Parathyroid adenoma (tissue), 2 donors: ENCODE measurements around the gene CDKN2AIPNL.

Experiments used
- H2AFZ ChIP-seq: fragments of 300-600 bp; sonication (generic); one replicate; pipeline ENCODE4 v1.7.0; 2017; ENCODE audit warnings: antibody characterized with exemption, mild to moderate bottlenecking
- H3K27ac ChIP-seq: fragments of 300-600 bp; sonication (generic); one replicate; pipeline ENCODE4 v1.7.0; 2017
- H3K27me3 ChIP-seq: fragments of 300-600 bp; sonication (generic); one replicate; pipeline ENCODE4 v1.7.0; 2017; ENCODE audit warnings: low read length; ENCODE audit not compliant: control insufficient read depth, insufficient read depth
- H3K36me3 ChIP-seq: fragments of 300-600 bp; sonication (generic); one replicate; pipeline ENCODE4 v1.7.0; 2017; ENCODE audit warnings: low read length; ENCODE audit not compliant: control insufficient read depth, insufficient read depth
- H3K4me1 ChIP-seq: fragments of 300-600 bp; sonication (generic); one replicate; pipeline ENCODE4 v1.7.0; 2017; ENCODE audit warnings: control low read depth
- H3K4me2 ChIP-seq: fragments of 300-600 bp; sonication (generic); one replicate; pipeline ENCODE4 v1.7.0; 2017; ENCODE audit warnings: low read length
- H3K4me3 ChIP-seq: fragments of 300-600 bp; sonication (generic); one replicate; pipeline ENCODE4 v1.7.0; 2017; ENCODE audit warnings: low read depth, low read length
- H3K79me2 ChIP-seq: fragments of 300-600 bp; sonication (generic); one replicate; pipeline ENCODE4 v1.7.0; 2017; ENCODE audit warnings: control low read depth
- H3K9ac ChIP-seq: fragments of 300-600 bp; sonication (generic); one replicate; pipeline ENCODE4 v1.7.0; 2017; ENCODE audit warnings: mild to moderate bottlenecking
- H3K9me3 ChIP-seq: fragments of 300-600 bp; sonication (generic); one replicate; pipeline ENCODE4 v1.7.0; 2017; ENCODE audit warnings: low read length; ENCODE audit not compliant: control insufficient read depth
- TF ChIP-seq, protein P1 (sequence below): fragments of 300-600 bp; sonication (generic); IDR thresholded peaks from one replicate; pipeline ENCODE4 v1.7.0; 2017; ENCODE audit warnings: antibody characterized with exemption, mild to moderate bottlenecking
- donor health status: primary hyperparathyroidism.

CDKN2AIPNL gene

DNA sequence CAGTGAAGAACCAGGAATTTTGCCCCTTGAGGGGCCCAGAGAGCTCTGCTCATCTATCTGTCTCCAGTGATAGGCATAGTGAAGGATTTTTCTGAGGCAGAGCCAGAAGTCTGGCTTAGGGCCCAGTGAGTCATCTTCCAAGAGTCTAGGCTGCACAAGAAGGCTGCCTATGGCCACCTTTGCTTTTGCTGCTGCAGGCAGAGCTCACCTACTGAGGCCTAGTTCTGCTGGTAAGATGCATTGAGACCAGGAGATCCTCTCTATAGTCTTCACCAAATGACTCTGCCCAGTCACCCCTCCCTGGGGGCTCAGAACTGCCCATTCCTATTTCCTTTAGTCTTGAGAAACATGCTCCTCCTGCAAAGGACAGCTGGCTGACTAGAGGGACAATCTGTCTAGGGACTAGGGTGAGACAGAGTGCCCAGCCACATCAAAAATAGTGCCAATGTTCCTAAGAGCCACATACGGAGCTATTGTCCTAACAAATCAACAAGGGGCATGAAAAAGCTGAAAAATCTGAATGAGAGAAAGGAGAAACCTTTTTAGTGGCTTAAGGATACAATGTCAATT is 40.3 kb upstream of the CDKN2AIPNL start:
- H3K36me3 ChIP-seq = no peaks in the 10 kb centered on the region
- H3K9me3 ChIP-seq = no peaks in the 10 kb centered on the region
- no peaks in the 10 kb centered on the region for H3K27me3 ChIP-seq
- H2AFZ ChIP-seq = peak overlapping the region; percentile 20
- H3K4me2 ChIP-seq = no peak overlapping the region
- no peak overlapping the region for H3K27ac ChIP-seq
- no peak overlapping the region for H3K4me3 ChIP-seq
- TF ChIP-seq, protein P1, sequence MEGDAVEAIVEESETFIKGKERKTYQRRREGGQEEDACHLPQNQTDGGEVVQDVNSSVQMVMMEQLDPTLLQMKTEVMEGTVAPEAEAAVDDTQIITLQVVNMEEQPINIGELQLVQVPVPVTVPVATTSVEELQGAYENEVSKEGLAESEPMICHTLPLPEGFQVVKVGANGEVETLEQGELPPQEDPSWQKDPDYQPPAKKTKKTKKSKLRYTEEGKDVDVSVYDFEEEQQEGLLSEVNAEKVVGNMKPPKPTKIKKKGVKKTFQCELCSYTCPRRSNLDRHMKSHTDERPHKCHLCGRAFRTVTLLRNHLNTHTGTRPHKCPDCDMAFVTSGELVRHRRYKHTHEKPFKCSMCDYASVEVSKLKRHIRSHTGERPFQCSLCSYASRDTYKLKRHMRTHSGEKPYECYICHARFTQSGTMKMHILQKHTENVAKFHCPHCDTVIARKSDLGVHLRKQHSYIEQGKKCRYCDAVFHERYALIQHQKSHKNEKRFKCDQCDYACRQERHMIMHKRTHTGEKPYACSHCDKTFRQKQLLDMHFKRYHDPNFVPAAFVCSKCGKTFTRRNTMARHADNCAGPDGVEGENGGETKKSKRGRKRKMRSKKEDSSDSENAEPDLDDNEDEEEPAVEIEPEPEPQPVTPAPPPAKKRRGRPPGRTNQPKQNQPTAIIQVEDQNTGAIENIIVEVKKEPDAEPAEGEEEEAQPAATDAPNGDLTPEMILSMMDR = no peak
- peaks cover 3% of the 10 kb centered on the region for H3K4me1 ChIP-seq
- no peaks in the 10 kb centered on the region for H3K79me2 ChIP-seq
- H3K9ac ChIP-seq = no peak overlapping the region

DNA sequence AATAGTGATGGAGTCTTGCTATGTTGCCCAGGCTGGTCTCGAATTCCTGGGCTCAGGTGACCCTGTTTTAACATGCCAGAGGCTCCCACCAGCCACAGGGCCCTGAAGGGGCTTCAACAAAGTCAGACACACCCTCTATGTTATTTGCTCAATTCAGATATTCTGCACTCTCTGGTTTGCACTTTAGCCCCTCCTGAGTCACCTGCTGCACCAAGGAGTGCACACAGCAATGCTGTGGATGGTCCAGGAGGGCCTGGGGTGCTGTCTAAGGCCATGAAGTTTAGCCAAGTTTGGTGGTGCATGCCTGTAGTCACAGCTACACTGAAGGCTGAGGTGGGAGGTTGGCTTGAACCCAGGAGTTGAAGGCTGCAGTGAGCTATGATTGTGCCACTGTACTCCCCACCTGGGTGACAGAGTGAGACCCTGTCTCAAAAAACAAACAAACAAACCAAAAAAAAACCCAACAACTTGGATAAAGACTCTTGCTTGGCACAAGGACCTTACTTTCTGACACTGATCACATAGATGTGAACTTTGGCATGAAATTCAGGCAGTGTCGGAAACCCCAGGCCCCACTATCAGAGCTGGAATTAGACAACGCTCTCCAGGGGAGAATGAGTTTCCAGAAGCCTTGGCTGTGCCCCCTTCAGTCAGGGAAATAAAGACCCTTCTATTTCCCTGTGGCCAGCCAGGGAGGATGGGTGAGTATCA is 39.7 kb upstream of the CDKN2AIPNL start:
- no peaks in the 10 kb centered on the region for H3K27me3 ChIP-seq
- no peaks in the 10 kb centered on the region for H3K9me3 ChIP-seq
- H2AFZ ChIP-seq = no peak overlapping the region
- no peaks in the 10 kb centered on the region for H3K79me2 ChIP-seq
- no peak overlapping the region for H3K9ac ChIP-seq
- no peaks in the 10 kb centered on the region for H3K4me1 ChIP-seq
- TF ChIP-seq, protein P1 = no peak
- no peak overlapping the region for H3K4me2 ChIP-seq
- H3K27ac ChIP-seq = no peak overlapping the region
- H3K4me3 ChIP-seq = no peak overlapping the region
- no peaks in the 10 kb centered on the region for H3K36me3 ChIP-seq

DNA sequence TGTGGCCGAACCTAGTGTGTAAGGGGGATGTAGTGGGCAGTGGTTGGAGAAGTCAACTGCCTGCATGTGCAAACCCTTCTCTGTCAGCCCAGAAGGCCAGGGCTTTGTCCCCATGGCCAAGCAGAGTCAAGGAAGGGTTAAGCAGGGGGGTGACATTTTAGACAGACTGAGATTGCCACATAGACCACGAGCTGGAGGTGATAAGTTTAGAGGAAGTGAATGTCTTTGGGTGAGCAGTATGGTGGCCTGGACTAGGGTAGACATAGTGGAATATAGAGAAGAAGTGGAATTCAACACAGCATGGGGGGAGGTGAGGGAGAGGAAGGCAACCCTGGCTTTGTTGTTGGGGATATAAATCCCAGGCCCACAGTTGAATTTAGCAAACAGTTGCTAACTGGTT is 38.7 kb upstream of the CDKN2AIPNL start:
- no peaks in the 10 kb centered on the region for H3K4me1 ChIP-seq
- no peaks in the 10 kb centered on the region for H3K9me3 ChIP-seq
- H3K79me2 ChIP-seq = no peaks in the 10 kb centered on the region
- no peak overlapping the region for H3K27ac ChIP-seq
- no peak overlapping the region for H3K4me3 ChIP-seq
- TF ChIP-seq, protein P1 = no peak
- no peaks in the 10 kb centered on the region for H3K27me3 ChIP-seq
- H3K4me2 ChIP-seq = no peak overlapping the region
- no peak overlapping the region for H3K9ac ChIP-seq
- H2AFZ ChIP-seq = no peak overlapping the region
- no peaks in the 10 kb centered on the region for H3K36me3 ChIP-seq

DNA sequence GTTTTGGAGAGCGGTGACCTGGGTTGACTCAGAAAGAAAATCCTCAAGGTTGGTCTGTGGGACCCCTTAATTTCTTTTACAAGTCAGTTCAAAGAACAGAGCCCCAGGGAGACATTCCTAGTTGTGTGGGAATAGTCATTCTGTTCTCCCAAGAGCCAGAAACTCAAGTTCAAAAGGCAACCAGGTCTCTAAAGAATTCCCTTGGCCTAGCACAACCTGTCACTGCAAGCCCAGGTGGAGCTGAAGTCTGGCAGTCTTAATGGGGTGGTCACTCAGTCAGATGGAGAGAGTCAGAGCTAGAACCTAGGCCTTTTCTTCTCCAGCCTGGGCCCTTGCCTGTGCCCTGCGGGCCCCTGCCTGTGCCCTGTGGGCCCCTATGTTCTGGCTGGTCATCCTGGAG is 37.5 kb upstream of the CDKN2AIPNL start:
- Histone ChIP-seq H3K27me3 (no peaks in the 10 kb centered on the region), H3K9me3 (no peaks in the 10 kb centered on the region), H2AFZ (no peak overlapping the region), H3K4me2 (no peak overlapping the region), H3K79me2 (no peaks in the 10 kb centered on the region), H3K36me3 (no peaks in the 10 kb centered on the region), H3K4me1 (no peaks in the 10 kb centered on the region), H3K4me3 (no peak overlapping the region), H3K27ac (no peak overlapping the region), H3K9ac (no peak overlapping the region)
- TF ChIP-seq, protein P1 = no peak
